CD14-positive monocyte (primary cell): ENCODE measurements around the gene SPATA25. TPM values are rescaled to one million over a fixed set of nuclear protein-coding genes. Genes with fewer than 3 reads are reported as not detected.

Source experiments
- DNase-seq, 3 donors: peaks; one replicate each; pipeline ENCODE4 v3.0.0-alpha.2; 2011 to 2022
- H2AFZ ChIP-seq: 2 replicates; pipeline ENCODE4 v1.6.0; 2012; ENCODE audit warnings: mild to moderate bottlenecking, low read depth, low read length, inconsistent platforms; ENCODE audit not compliant: insufficient read depth, poor library complexity, severe bottlenecking
- H3K27ac ChIP-seq, 2 donors: 1 replicate in 1 of 2; 2 replicates in 1 of 2; pipeline ENCODE4 v1.5.1; 2012 to 2013; ENCODE audit warnings: low read length in 2 of 2, control low read depth in 1 of 2, inconsistent platforms in 1 of 2, low read depth in 1 of 2, mild to moderate bottlenecking in 1 of 2
- H3K27me3 ChIP-seq, 2 donors: one replicate each; pipeline versions ENCODE4 v1.6.0 to v1.6.1; 2011 to 2013; ENCODE audit warnings: low read length in 2 of 2; ENCODE audit not compliant: control insufficient read depth in 2 of 2, insufficient read depth in 2 of 2
- H3K36me3 ChIP-seq, 2 donors: replicated peaks in 1 of 2; 1 replicate in 1 of 2; 2 replicates in 1 of 2; pipeline versions ENCODE4 v1.5.1 to v1.6.1; 2012 to 2013; ENCODE audit warnings: low read length in 2 of 2, control low read depth in 1 of 2, inconsistent platforms in 1 of 2, mild to moderate bottlenecking in 1 of 2; ENCODE audit not compliant: insufficient read depth in 2 of 2, control insufficient read depth in 1 of 2
- H3K4me1 ChIP-seq, 2 donors: 1 replicate in 1 of 2; 2 replicates in 1 of 2; pipeline versions ENCODE4 v1.5.1 to v1.6.1; 2012 to 2013; ENCODE audit warnings: low read length in 2 of 2, control low read depth in 1 of 2, inconsistent platforms in 1 of 2, mild to moderate bottlenecking in 1 of 2, moderate library complexity in 1 of 2; ENCODE audit not compliant: insufficient read depth in 2 of 2, control insufficient read depth in 1 of 2
- H3K4me2 ChIP-seq: replicated peaks from 2 replicates; pipeline ENCODE3; 2012; ENCODE audit warnings: low read length, moderate library complexity, mild to moderate bottlenecking; ENCODE audit not compliant: poor library complexity, severe bottlenecking; ENCODE audit errors: extremely low read depth
- H3K4me3 ChIP-seq, 3 experiments: fragments of 200-600 bp in 1 of 3; sonication (generic) in 1 of 3; replicated peaks in 1 of 3; 1 replicate in 2 of 3; 2 replicates in 1 of 3; pipeline ENCODE4 v1.5.1; 2011 to 2013; ENCODE audit warnings: low read length in 3 of 3, mild to moderate bottlenecking in 3 of 3, control low read depth in 2 of 3, low read depth in 2 of 3, inconsistent platforms in 1 of 3, moderate library complexity in 1 of 3
- H3K79me2 ChIP-seq: 2 replicates; pipeline ENCODE4 v1.6.0; 2012; ENCODE audit warnings: mild to moderate bottlenecking, control low read depth, inconsistent platforms, low read length, moderate library complexity; ENCODE audit not compliant: insufficient read depth
- H3K9ac ChIP-seq: 2 replicates; pipeline ENCODE4 v1.6.0; 2017; ENCODE audit warnings: low read length, mild to moderate bottlenecking; ENCODE audit not compliant: insufficient read depth, poor library complexity, severe bottlenecking
- H3K9me3 ChIP-seq, 2 donors: replicated peaks in 1 of 2; 1 replicate in 1 of 2; 2 replicates in 1 of 2; pipeline versions ENCODE4 v1.5.1 to v1.6.1; 2012 to 2013; ENCODE audit warnings: low read length in 2 of 2, control low read depth in 1 of 2; ENCODE audit not compliant: control insufficient read depth in 1 of 2, insufficient read depth in 1 of 2
- H4K20me1 ChIP-seq: 2 replicates; pipeline ENCODE4 v1.6.0; 2012; ENCODE audit warnings: mild to moderate bottlenecking, low read length, control low read depth, moderate library complexity; ENCODE audit not compliant: insufficient read depth
- H3K27ac Mint-ChIP-seq, 7 donors: one replicate each; pipeline ENCODE4 v1.8.0; 2020; ENCODE audit warnings: mild to moderate bottlenecking in 7 of 7, mixed read lengths in 7 of 7, moderate library complexity in 6 of 7, inconsistent platforms in 2 of 7
- H3K27me3 Mint-ChIP-seq, 3 donors: one replicate each; pipeline ENCODE4 v1.8.0; 2021 to 2022; ENCODE audit warnings: low read depth in 3 of 3, mild to moderate bottlenecking in 3 of 3, mixed read lengths in 3 of 3, moderate library complexity in 3 of 3, inconsistent platforms in 1 of 3
- H3K36me3 Mint-ChIP-seq, 2 donors: one replicate each; pipeline ENCODE4 v1.8.0; 2020; ENCODE audit warnings: mixed read lengths in 2 of 2, inconsistent platforms in 1 of 2, mild to moderate bottlenecking in 1 of 2
- H3K4me1 Mint-ChIP-seq: one replicate; pipeline ENCODE4 v1.8.0; 2020; ENCODE audit warnings: mild to moderate bottlenecking, mixed read lengths
- H3K4me3 Mint-ChIP-seq, 2 donors: one replicate each; pipeline ENCODE4 v1.8.0; 2020; ENCODE audit warnings: mild to moderate bottlenecking in 2 of 2, mixed read lengths in 2 of 2, moderate library complexity in 1 of 2
- H3K9me3 Mint-ChIP-seq, 7 donors: one replicate each; pipeline ENCODE4 v1.8.0; 2020 to 2022; ENCODE audit warnings: mixed read lengths in 7 of 7, mild to moderate bottlenecking in 6 of 7, moderate library complexity in 6 of 7, inconsistent platforms in 2 of 7
- WGBS: methylation state at CpG from one replicate; pipeline ENCODE4 v1.1.5; 2013; ENCODE audit warnings: missing lambda C conversion rate; ENCODE audit not compliant: insufficient coverage; 5-methylcytosine and 5-hydroxymethylcytosine counted together
- intact Hi-C, 2 donors: fragments of 100-400 bp; cut with micrococcal nuclease; formaldehyde crosslinking; loops; one replicate each; pipeline versions ENCODE4 v1.15.0 to v1.15.1; 2023
- polyA plus RNA-seq, 3 donors: library from polyadenylated mRNA; depleted of rRNA in 1 of 3; unstranded in 2 of 3; stranded (reverse) in 1 of 3; fragments of 300-500 nt in 2 of 3; fragments of >200 nt in 1 of 3; fragmentation: Illumina TruSeq in 2 of 3; gene quantifications; 1 replicate in 2 of 3; 2 replicates in 1 of 3; pipeline ENCODE4 v1.2.3, GENCODE V29; 2012 to 2021
- TF ChIP-seq, protein P1 (sequence below): fragments of 200-600 bp; IDR thresholded peaks from one replicate; pipeline ENCODE4 v1.8.0; 2022; ENCODE audit warnings: antibody characterized with exemption, mild to moderate bottlenecking

The SPATA25 gene
- polyA plus RNA-seq, 3 donors, result 0.76 TPM; not detected in 2

GRCh38 chr20:45919542-45920399 lies 32.3 kb upstream of the SPATA25 start:
- H3K27me3 ChIP-seq, result no peaks in the 10 kb centered on the region

GRCh38 chr20:45918779-45919537 lies 31.5 kb upstream of the SPATA25 start:
- H3K9ac ChIP-seq, result no peak overlapping the region
- H3K4me3 ChIP-seq, result no peak overlapping the region
- WGBS, result 96% methylated on average over 8 of the region's 12 CpGs
- peaks cover 0 to 2% (median 0%) of the 10 kb centered on the region in 7 donors for H3K9me3 Mint-ChIP-seq
- no peak overlapping the region for H3K4me3 Mint-ChIP-seq
- no peaks in the 10 kb centered on the region for H3K27me3 ChIP-seq
- H4K20me1 ChIP-seq, result no peaks in the 10 kb centered on the region
- H3K27ac Mint-ChIP-seq, result no peak overlapping the region
- H3K9me3 ChIP-seq, result no peaks in the 10 kb centered on the region
- peaks cover 24% of the 10 kb centered on the region for H3K4me1 Mint-ChIP-seq
- intact Hi-C loops, result no loop called here
- H3K36me3 ChIP-seq, result no peaks in the 10 kb centered on the region
- H3K36me3 Mint-ChIP-seq, result no peaks in the 10 kb centered on the region
- H3K4me2 ChIP-seq, result no peak overlapping the region
- no peaks in the 10 kb centered on the region for H3K79me2 ChIP-seq
- peaks cover 0 to 8% (median 4%) of the 10 kb centered on the region in 3 donors for H3K27me3 Mint-ChIP-seq
- TF ChIP-seq, protein P1, sequence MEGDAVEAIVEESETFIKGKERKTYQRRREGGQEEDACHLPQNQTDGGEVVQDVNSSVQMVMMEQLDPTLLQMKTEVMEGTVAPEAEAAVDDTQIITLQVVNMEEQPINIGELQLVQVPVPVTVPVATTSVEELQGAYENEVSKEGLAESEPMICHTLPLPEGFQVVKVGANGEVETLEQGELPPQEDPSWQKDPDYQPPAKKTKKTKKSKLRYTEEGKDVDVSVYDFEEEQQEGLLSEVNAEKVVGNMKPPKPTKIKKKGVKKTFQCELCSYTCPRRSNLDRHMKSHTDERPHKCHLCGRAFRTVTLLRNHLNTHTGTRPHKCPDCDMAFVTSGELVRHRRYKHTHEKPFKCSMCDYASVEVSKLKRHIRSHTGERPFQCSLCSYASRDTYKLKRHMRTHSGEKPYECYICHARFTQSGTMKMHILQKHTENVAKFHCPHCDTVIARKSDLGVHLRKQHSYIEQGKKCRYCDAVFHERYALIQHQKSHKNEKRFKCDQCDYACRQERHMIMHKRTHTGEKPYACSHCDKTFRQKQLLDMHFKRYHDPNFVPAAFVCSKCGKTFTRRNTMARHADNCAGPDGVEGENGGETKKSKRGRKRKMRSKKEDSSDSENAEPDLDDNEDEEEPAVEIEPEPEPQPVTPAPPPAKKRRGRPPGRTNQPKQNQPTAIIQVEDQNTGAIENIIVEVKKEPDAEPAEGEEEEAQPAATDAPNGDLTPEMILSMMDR, result no peak
- H3K27ac ChIP-seq, result no peak overlapping the region
- no peak for DNase-seq
- H3K4me1 ChIP-seq, result peaks cover 27% of the 10 kb centered on the region in 2 donors
- H2AFZ ChIP-seq, result no peak overlapping the region

More at GRCh38 chr20:45919542-45920399, 32.3 kb upstream of the SPATA25 start:
- peaks cover 4 to 13% (median 7%) of the 10 kb centered on the region in 3 donors for H3K27me3 Mint-ChIP-seq
- Histone ChIP-seq H3K36me3 (no peaks in the 10 kb centered on the region), H3K9me3 (no peaks in the 10 kb centered on the region), H3K4me3 (no peak overlapping the region), H3K4me1 (peaks cover 25 to 27% of the 10 kb centered on the region in 2 donors), H3K79me2 (no peaks in the 10 kb centered on the region), H2AFZ (no peak overlapping the region), H4K20me1 (no peaks in the 10 kb centered on the region), H3K4me2 (no peak overlapping the region), H3K27ac (no peak overlapping the region), H3K9ac (no peak overlapping the region)
- H3K9me3 Mint-ChIP-seq, result peaks cover 0 to 2% (median 0%) of the 10 kb centered on the region in 7 donors
- peaks cover 22% of the 10 kb centered on the region for H3K4me1 Mint-ChIP-seq
- H3K4me3 Mint-ChIP-seq, result no peak overlapping the region
- TF ChIP-seq, protein P1, result no peak
- no peak for DNase-seq
- WGBS, result 82% methylated on average over 10 of the region's 11 CpGs
- intact Hi-C loops, result no loop called here
- no peak overlapping the region for H3K27ac Mint-ChIP-seq
- H3K36me3 Mint-ChIP-seq, result no peaks in the 10 kb centered on the region
